ENCODE results near the gene TMPRSS7. TPM values are rescaled to one million over a fixed set of nuclear protein-coding genes. Genes with fewer than 3 reads are reported as not detected.

TMPRSS7 gene
- total and polyA plus RNA-seq, 7 donors, result not detected

DNA sequence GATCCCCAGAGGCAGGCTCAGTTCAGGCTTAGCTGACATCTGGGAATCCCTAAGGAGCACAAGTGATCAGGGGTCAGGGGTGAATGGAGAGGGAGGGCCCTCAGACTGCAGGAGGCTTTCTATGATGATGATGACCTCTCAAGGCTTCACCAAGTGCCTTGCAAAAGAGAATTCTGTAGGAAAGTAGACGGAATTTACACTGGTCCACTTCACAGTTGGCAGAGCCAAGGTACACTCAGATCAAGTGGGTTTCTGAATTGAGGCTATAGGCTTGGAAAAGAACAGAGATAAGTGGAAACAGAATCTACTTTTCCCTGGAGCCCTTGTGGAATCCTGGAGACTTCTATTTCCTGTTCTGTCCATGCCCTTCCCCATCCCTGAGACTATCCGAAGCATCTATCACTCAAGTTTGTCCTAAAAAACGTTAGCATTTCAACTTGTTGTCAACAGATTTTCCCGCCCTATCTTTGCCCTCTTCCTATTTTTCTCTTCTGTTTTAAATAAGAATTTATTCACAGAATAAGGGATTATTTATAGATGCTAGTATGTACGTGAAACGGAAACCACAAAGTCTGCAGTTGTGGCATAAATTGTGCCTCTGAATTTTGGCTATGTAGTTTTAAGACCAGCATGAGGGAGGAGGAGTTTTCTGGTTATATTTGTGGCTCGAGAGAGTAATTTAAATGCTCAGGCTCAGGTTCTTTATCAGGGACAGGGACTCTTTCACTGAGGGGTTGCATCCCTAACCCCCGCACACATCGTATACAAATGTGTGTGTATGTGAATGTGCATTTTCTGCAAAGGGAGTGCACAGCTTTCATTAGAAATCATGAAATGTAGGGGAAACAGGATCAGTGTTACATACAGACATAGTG lies 85.7 kb downstream of the TMPRSS7 start:
- Histone ChIP-seq H3K27me3 (ENCODE audit: insufficient read depth in 3 of 3, low read length in 2 of 3) (no peaks in the 10 kb centered on the region), H3K9me3 (no peaks in the 10 kb centered on the region), H3K4me3 (no peak overlapping the region), H3K27ac (no peak overlapping the region), H3K36me3 (ENCODE audit: insufficient read depth in 1 of 2, low read depth in 1 of 2) (no peaks in the 10 kb centered on the region), H3K4me1 (no peaks in the 10 kb centered on the region)
- TF ChIP-seq CTCF (IDR thresholded peaks at IDR 0.05), result no peak
- 69 to 73% (median 73%) methylated on average over 9 of the region's 9 CpGs for WGBS, 3 donors
- DNase-seq, result no peak
- no peak for ATAC-seq
- intact Hi-C loops (cut with DNase I), result loop anchor here in 1 of 2 donors (10.0 kb wide), 1 partner anchor 415 kb away; no protein-coding TSS in a partner anchor

GRCh38 chr3:112121577-112122547 lies 87.3 kb downstream of the TMPRSS7 start:
- DNase-seq (no peak), ATAC-seq (no peak)
- Histone ChIP-seq H3K4me1 (no peaks in the 10 kb centered on the region), H3K27ac (no peak overlapping the region), H3K9me3 (no peaks in the 10 kb centered on the region), H3K27me3 (ENCODE audit: insufficient read depth in 3 of 3, low read length in 2 of 3) (no peaks in the 10 kb centered on the region), H3K4me3 (no peak overlapping the region), H3K36me3 (ENCODE audit: insufficient read depth in 1 of 2, low read depth in 1 of 2) (no peaks in the 10 kb centered on the region)
- WGBS, 3 donors, result 88 to 95% (median 93%) methylated on average over 2 of the region's 2 CpGs
- intact Hi-C loops (cut with DNase I), result no loop called here
- TF ChIP-seq CTCF (IDR thresholded peaks at IDR 0.05), result no peak

DNA sequence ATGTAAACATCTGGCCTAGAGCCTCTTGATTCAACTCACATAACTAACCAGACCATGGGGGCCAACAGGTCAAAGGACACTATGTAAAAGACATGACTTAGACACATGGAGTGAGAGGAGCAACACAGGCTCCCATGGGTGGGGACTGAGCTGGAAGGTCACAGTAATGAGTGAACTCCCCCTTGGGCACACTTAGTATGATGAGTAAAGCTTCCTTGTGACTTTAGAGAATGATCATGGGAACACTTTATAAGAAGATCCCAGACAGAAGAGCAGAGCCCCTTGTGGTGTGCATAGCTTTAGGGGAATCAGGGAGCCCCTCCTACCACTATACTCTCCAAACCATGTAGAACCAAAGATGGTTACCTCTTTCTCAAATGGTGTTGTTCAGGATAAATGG lies 88.3 kb downstream of the TMPRSS7 start:
- no peak for TF ChIP-seq CTCF (IDR thresholded peaks at IDR 0.05)
- Histone ChIP-seq H3K4me1 (no peaks in the 10 kb centered on the region), H3K36me3 (ENCODE audit: insufficient read depth in 1 of 2, low read depth in 1 of 2) (no peaks in the 10 kb centered on the region), H3K27ac (no peak overlapping the region), H3K9me3 (no peaks in the 10 kb centered on the region), H3K4me3 (no peak overlapping the region), H3K27me3 (ENCODE audit: insufficient read depth in 3 of 3, low read length in 2 of 3) (no peaks in the 10 kb centered on the region)
- intact Hi-C loops (cut with DNase I), result no loop called here
- ATAC-seq (no peak), DNase-seq (no peak)

DNA sequence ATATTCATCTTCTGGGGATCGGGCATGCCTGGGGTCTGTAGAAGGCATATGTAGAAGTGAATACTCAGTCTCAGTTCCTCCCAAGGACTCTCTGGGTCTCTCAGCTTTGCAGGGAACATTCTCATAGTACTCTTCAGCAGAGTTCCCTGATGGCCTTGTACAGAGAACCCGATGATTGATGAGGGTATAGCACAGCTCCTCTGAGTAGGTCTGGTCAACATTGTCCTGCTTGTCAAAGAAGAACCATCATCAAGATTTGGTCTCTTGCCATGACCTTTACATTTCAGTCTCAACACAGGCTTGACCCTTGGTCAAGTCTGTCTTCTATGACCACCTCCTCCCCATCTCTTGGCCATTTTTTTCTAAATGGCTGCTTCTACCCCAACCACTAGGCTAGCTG lies 89.0 kb downstream of the TMPRSS7 start:
- Histone ChIP-seq H3K36me3 (ENCODE audit: insufficient read depth in 1 of 2, low read depth in 1 of 2) (no peaks in the 10 kb centered on the region), H3K27me3 (ENCODE audit: insufficient read depth in 3 of 3, low read length in 2 of 3) (no peaks in the 10 kb centered on the region), H3K9me3 (no peaks in the 10 kb centered on the region), H3K27ac (no peak overlapping the region), H3K4me1 (no peaks in the 10 kb centered on the region), H3K4me3 (no peak overlapping the region)
- no peak for DNase-seq
- ATAC-seq, result no peak
- intact Hi-C loops (cut with DNase I), result no loop called here
- TF ChIP-seq CTCF (IDR thresholded peaks at IDR 0.05), result no peak
- WGBS, 3 donors, result 88 to 100% (median 95%) methylated on average over 2 of the region's 2 CpGs

All from psoas muscle (tissue), 8 donors.